ENCODE results near the gene KDM6A.
"Not testable (repeated sequence)": the region's sequence is repeated elsewhere in the genome, so short reads cannot be mapped to it uniquely, and the experiment has no call there.

Gene KDM6A

GRCh38 chrX:44844204-44844603 lies 28.8 kb upstream of the KDM6A start:
- Histone ChIP-seq H3K27ac (ENCODE audit: low read depth, low read length, poor library complexity, severe bottlenecking) (no peak overlapping the region), H3K4me2 (ENCODE audit: low read length) (no peak overlapping the region), H4K20me1 (ENCODE audit: insufficient read depth, low read length) (no peaks in the 10 kb centered on the region), H3K27me3 (ENCODE audit: insufficient read depth, low read length) (no peaks in the 10 kb centered on the region), H3K4me3 (ENCODE audit: low read depth, low read length, poor library complexity, severe bottlenecking) (no peak overlapping the region), H3K9ac (ENCODE audit: low read length) (no peak overlapping the region), H3K9me2 (ENCODE audit: low read depth, low read length) (no peaks in the 10 kb centered on the region), H3K4me1 (ENCODE audit: insufficient read depth, low read length, severe bottlenecking) (no peaks in the 10 kb centered on the region), H3F3A (ENCODE audit: insufficient read depth, low read length) (no peaks in the 10 kb centered on the region), H2AFZ (ENCODE audit: low read length) (no peak overlapping the region), H3K9me3 (ENCODE audit: low read length) (no peaks in the 10 kb centered on the region), H3K36me3 (ENCODE audit: insufficient read depth, low read length) (no peaks in the 10 kb centered on the region), H3K79me2 (ENCODE audit: insufficient read depth, low read length) (no peaks in the 10 kb centered on the region)
- no peak for TF ChIP-seq CTCF (IDR thresholded peaks at IDR 0.05; ENCODE audit: low read length)

GRCh38 chrX:44850891-44851290 lies 22.1 kb upstream of the KDM6A start:
- not testable (repeated sequence) for H2AFZ ChIP-seq (ENCODE audit: low read length); H3K27ac ChIP-seq (ENCODE audit: low read depth, low read length, poor library complexity, severe bottlenecking); H3K9me2 ChIP-seq (ENCODE audit: low read depth, low read length); H3K4me2 ChIP-seq (ENCODE audit: low read length); H3K9me3 ChIP-seq (ENCODE audit: low read length); H3K4me1 ChIP-seq (ENCODE audit: insufficient read depth, low read length, severe bottlenecking); H4K20me1 ChIP-seq (ENCODE audit: insufficient read depth, low read length); H3K9ac ChIP-seq (ENCODE audit: low read length); H3K4me3 ChIP-seq (ENCODE audit: low read depth, low read length, poor library complexity, severe bottlenecking); H3K79me2 ChIP-seq (ENCODE audit: insufficient read depth, low read length); H3F3A ChIP-seq (ENCODE audit: insufficient read depth, low read length); H3K36me3 ChIP-seq (ENCODE audit: insufficient read depth, low read length); H3K27me3 ChIP-seq (ENCODE audit: insufficient read depth, low read length)

- no peaks in the 10 kb centered on the region for H3F3A ChIP-seq (ENCODE audit: insufficient read depth, low read length)
- H3K4me3 ChIP-seq (ENCODE audit: low read depth, low read length, poor library complexity, severe bottlenecking) = peak overlapping the region; percentile 89
- no peak for TF ChIP-seq EZH2 (IDR thresholded peaks at IDR 0.05; ENCODE audit: borderline replicate concordance, low read length)
- no peak for TF ChIP-seq CTCF (IDR thresholded peaks at IDR 0.05; ENCODE audit: low read length)
- no peak overlapping the region for H2AFZ ChIP-seq (ENCODE audit: low read length)
- H3K27me3 ChIP-seq (ENCODE audit: insufficient read depth, low read length) = no peaks in the 10 kb centered on the region
- H3K36me3 ChIP-seq (ENCODE audit: insufficient read depth, low read length) = peaks cover 5% of the 10 kb centered on the region; the same call in 1 of the 2 replicates
- H3K4me1 ChIP-seq (ENCODE audit: insufficient read depth, low read length, severe bottlenecking) = peaks cover 16% of the 10 kb centered on the region
- no peaks in the 10 kb centered on the region for H3K9me2 ChIP-seq (ENCODE audit: low read depth, low read length)
- peak overlapping the region; percentile 88 for H3K9ac ChIP-seq (ENCODE audit: low read length)
- no peaks in the 10 kb centered on the region for H3K9me3 ChIP-seq (ENCODE audit: low read length)
- H4K20me1 ChIP-seq (ENCODE audit: insufficient read depth, low read length) = no peaks in the 10 kb centered on the region
- H3K79me2 ChIP-seq (ENCODE audit: insufficient read depth, low read length) = peaks cover 30% of the 10 kb centered on the region
- peak overlapping the region; percentile 68 for H3K4me2 ChIP-seq (ENCODE audit: low read length)
- peak overlapping the region; percentile 77 for H3K27ac ChIP-seq (ENCODE audit: low read depth, low read length, poor library complexity, severe bottlenecking)
Measured at GRCh38 chrX:44871114-44871645, 1.8 kb upstream of the KDM6A start.
